Frontal cortex (tissue), 4 donors: ENCODE results near the gene TFF3. TPM values are rescaled to one million over a fixed set of nuclear protein-coding genes. Genes with fewer than 3 reads are reported as not detected.

Source experiments
- DNase-seq, 2 donors: peaks; one replicate each; pipeline ENCODE4 v3.0.0; 2012; ENCODE audit warnings: low spot score in 2 of 2
- FAIRE-seq: peaks from 2 replicates; lab custom pipeline; 2012; peaks lifted over from hg19 to GRCh38; lab: Jason Lieb, UNC
- total RNA-seq: library from RNA; depleted of rRNA; stranded (reverse); fragments of >200 nt; gene quantifications from one replicate; pipeline ENCODE4 v1.2.3, GENCODE V29; 2014
- donor health status: control.
- donor health status: control.
- donor health status: control.

Gene TFF3
- total RNA-seq, 1 donor from 2014 or later = not detected

DNA sequence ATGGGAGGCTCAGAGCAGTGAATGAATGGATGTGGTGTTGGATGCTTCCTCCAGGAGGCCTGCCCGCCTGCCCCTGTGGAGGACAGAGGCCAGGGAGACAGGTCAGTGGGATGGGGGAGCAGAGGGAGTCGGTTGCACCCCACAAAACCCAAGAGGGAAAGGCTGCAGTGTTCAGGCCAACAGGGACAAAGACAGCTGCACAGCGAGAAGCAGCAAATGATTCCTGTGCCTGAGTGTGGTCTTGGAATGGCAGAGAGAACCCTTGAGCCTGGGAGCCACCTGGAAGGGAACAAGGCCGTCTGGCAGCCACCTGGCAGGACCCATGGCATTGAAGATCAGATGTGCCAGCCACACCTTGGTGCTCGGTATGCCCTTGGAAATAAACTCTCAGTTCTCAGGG lies 8.1 kb downstream of the TFF3 start:
- FAIRE-seq = no peak
- no peak for DNase-seq

GRCh38 chr21:42306366-42307035 lies 8.7 kb downstream of the TFF3 start:
- no peak for FAIRE-seq
- DNase-seq = no peak

DNA sequence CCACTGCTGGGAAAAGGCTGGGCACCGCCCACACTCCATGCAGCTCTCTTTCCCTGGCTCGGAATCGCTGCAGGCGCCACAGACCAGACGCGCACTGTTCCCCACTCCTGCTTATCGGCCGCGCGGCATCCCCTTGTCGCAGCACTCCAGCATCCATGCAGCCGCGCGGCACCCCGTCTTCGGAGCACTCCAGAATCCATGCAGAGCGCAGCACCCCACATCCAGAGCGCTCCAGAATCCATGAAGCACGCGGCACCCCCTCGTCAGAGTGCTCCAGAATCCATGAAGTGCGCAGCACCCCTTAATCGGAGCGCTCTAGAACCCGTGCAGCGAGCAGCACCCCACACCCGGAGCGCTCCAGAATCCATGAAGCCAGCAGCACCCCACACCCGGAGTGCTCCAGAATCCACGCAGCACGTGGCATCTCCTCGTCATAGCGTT lies 9.5 kb downstream of the TFF3 start:
- FAIRE-seq (no peak), DNase-seq (no peak)

- no peak for FAIRE-seq
- DNase-seq = no peak
Measured at GRCh38 chr21:42304556-42305454, 10.4 kb downstream of the TFF3 start.

- FAIRE-seq = no peak
- no peak for DNase-seq
Measured at GRCh38 chr21:42303443-42303842, 11.8 kb downstream of the TFF3 start.

DNA sequence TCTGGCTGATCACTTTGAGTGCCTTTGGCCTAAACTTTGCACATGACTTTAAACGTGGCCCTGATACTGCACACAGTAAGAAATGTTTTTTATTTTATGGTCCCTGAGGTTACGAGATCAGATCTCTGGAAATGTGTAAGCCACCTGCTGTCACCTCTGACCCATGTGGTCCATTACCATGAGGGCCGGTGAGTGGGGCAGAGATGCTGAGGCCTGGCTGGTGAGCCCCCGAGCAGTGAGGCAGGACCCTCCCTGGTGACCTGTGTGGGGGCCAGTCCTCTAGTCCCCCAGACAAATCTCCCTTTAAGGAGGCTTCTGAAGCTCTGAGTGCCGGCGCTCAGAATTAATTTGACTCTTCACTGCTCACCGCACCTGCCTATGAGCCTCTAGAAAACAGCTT lies 12.4 kb downstream of the TFF3 start:
- FAIRE-seq = no peak
- DNase-seq = no peak

DNA sequence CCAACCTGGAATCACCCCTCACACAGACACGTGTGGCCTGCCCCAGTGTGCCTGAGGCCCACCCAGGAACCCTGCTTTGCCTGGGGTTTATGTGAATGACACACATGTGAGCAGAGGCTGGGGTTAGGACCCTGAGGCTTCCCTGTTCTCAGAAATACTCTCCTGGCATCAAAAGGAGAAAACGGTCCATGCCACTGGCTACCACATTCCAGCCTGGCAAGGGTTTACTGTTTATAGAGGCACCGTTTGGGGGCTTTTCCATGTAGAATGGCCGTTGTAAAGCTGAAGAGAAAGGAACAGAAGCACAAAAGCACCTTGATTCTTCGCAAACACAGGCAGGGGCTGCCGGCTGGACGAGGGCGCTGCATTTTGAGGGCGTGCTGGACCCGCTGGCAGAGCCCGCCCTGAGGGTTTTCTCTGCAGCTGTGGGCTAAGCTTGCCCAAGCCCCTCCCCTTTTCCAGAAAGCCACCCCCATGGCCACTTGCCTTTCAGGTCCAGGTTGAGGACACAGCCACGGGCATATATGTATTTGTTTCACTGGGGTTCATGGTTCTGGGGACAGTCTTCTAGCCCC lies 13.0 kb downstream of the TFF3 start:
- DNase-seq (no peak), FAIRE-seq (no peak)

DNA sequence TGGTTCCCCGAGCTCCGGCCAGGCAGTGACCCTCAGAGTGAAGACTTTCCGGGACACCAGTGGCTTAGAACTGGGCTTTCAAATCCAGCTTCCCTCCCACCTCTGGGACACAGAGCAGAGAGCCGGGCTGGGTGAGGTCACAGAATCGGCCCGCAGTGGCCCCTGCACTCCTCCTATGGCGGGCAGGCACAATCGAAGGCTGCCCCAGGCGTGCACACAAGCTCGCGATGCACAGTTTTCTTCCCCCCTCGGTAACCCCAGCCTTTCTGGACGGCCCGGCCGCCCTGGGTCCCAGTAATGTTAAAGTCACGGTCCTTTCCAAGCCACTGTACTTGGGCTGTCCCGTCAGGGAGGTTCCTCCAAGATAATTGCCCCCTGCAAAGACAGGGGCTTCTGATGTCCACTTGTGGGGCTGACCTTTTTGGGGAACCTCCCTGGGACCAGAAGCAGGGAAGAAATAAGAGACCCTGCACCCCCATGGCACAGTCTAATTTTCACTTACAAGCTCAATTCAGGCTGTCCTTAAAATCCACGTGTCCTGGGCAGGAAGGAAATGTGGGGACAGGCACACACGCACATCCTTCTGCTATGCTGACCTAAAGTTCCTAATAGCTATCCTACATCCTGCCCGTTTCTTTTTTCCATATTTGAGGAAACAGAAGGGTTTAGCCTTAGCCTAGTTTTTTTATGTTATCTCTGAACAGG lies 13.7 kb downstream of the TFF3 start:
- DNase-seq (no peak), FAIRE-seq (no peak)

DNA sequence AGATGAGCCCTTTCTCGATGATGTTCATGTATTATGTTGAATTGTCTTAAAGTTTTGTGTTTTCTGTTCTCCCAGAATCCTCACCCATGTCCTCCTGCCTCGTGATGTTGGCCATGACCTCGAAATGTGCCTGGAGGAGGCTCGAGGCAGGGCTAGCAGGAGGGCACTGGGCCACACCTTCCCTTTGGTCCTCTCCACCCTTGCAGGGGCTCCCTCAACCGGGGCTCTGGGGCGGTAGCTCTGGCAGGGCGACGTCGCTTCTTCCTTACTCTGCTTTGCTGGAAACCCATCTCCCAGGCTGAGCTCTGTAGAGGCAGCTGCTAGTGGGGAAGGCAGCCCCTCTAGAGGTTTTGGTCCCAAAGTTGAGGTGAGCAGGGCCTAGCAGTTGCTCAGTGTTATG lies 14.3 kb downstream of the TFF3 start:
- no peak for FAIRE-seq
- no peak for DNase-seq

DNA sequence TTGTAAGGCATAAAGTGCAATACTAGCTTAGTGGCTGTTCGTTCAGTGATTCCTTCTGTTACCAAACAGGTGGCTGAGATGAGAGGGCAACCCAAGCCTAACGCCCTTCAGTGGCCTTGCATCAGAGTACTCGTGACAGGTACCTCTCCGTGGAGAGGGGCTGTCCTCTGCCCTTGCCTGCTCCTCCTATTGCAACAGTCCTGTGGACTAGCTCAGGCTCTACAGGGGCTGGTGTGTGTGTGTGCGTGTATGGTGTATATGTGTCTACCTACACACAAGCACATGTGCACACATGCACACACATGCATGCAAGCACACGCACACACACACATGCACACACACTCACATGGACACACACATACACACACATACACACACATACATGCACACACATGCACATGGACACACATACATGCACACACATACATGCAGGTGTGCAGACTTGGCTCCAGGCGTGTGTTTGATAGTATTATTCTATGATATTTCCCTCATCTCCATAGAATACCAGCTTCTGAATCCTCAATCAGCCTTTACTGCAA lies 15.1 kb downstream of the TFF3 start:
- no peak for FAIRE-seq
- DNase-seq = no peak

GRCh38 chr21:42299324-42300044 lies 15.7 kb downstream of the TFF3 start:
- FAIRE-seq = no peak
- DNase-seq = peak in 1 of 2 donors; percentile 54

DNA sequence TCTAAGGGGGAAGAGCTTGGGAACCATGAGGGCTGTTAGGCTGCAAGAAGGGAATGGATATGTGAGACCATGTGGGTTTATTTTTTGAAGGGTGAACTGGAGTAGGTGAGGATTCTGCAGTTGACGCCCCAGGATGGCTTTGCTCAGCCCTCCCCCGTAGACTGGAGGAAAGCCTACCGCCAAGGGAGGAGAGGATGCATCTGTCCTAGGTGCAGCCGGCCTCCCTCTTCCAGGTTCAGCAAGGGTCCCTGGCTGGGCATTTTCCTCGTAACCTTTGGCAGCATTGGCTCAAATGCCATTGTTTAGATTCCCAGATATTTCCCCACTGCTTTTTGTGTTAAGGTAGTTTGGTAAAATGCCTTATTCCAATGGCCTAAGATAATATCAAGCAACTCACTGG lies 16.6 kb downstream of the TFF3 start:
- DNase-seq (no peak), FAIRE-seq (no peak)

- DNase-seq (no peak), FAIRE-seq (no peak)
Measured at GRCh38 chr21:42298237-42298636, 17.0 kb downstream of the TFF3 start.

GRCh38 chr21:42297377-42297776 lies 17.8 kb downstream of the TFF3 start:
- DNase-seq = no peak
- FAIRE-seq = no peak

- DNase-seq (no peak), FAIRE-seq (no peak)
Measured at GRCh38 chr21:42296501-42296900, 18.7 kb downstream of the TFF3 start.

DNA sequence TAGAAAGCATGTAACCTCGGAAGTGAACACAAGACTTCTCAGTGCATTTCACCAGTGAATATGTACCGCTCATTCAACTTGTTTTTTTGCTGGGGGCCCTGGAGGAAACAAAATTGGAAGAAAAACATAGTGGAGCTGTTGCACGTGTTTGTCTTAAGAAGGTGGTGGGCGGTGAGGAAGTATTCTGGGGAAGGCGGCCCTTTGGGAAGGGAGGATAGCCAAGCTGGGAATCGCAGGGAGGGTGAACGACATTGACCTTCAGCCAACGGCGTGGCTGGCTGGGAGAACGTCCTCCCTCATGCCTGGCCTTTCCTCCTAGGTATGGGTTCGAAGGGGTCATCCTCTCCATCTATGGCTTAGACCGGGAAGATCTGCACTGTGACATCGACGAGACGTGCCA lies 19.4 kb downstream of the TFF3 start:
- FAIRE-seq (no peak), DNase-seq (no peak)

- no peak for DNase-seq
- no peak for FAIRE-seq
Measured at GRCh38 chr21:42294273-42294880, 20.8 kb downstream of the TFF3 start.

GRCh38 chr21:42293649-42294272 lies 21.4 kb downstream of the TFF3 start:
- DNase-seq (no peak), FAIRE-seq (no peak)
